MM.1S (cell line): Measurements from ENCODE around the gene S1PR2.

Experiments
- EZH2 ChIP-seq: fragments of 300-600 bp; sonication (generic); optimal IDR thresholded peaks from 2 replicates; pipeline ENCODE3; 2017; ENCODE audit warnings: low read depth, mild to moderate bottlenecking, antibody characterized with exemption, low read length, mixed read lengths
- TF ChIP-seq, protein P1 (sequence below): fragments of 300-600 bp; sonication (generic); IDR thresholded peaks from 2 replicates; pipeline ENCODE4 v1.5.1; 2016; ENCODE audit warnings: antibody characterized with exemption, low read length, mixed read lengths

DNA sequence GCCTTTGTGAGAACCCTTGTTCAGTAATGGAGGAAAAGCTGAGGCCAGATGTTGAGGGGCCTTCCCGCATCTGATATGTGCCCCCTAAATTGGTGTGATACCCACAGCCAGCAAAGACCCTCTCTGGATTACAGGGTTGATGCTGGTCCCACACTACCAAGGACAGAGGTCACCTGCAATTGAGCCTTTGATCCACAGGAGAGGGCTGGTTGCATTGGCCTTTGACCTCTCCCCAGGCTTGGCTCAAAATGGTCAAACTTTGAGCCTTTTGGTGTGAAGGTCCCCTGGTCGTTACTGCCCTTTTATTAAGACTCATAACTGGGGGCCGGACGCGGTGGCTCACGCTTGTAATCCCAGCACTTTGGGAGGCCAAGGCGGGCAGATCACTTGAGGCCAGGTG, 12.5 kb upstream of the S1PR2 start:
- TF ChIP-seq, protein P1, sequence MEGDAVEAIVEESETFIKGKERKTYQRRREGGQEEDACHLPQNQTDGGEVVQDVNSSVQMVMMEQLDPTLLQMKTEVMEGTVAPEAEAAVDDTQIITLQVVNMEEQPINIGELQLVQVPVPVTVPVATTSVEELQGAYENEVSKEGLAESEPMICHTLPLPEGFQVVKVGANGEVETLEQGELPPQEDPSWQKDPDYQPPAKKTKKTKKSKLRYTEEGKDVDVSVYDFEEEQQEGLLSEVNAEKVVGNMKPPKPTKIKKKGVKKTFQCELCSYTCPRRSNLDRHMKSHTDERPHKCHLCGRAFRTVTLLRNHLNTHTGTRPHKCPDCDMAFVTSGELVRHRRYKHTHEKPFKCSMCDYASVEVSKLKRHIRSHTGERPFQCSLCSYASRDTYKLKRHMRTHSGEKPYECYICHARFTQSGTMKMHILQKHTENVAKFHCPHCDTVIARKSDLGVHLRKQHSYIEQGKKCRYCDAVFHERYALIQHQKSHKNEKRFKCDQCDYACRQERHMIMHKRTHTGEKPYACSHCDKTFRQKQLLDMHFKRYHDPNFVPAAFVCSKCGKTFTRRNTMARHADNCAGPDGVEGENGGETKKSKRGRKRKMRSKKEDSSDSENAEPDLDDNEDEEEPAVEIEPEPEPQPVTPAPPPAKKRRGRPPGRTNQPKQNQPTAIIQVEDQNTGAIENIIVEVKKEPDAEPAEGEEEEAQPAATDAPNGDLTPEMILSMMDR = no peak
- TF ChIP-seq EZH2 = no peak
